Measurements from ENCODE around the gene DHX8.
"Not testable (repeated sequence)": the region's sequence is repeated elsewhere in the genome, so short reads cannot be mapped to it uniquely, and the experiment has no call there.

The DHX8 gene

GRCh38 chr17:43448720-43449469, 34.9 kb upstream of the DHX8 start:
- FAIRE-seq = no peak
- DNase-seq (ENCODE audit: insufficient read length) = no peak
- TF ChIP-seq POLR2A (IDR thresholded peaks at IDR 0.05; ENCODE audit: low read depth, low read length) (no peak), TAF1 (IDR thresholded peaks at IDR 0.05; ENCODE audit: borderline replicate concordance, low read depth, low read length) (no peak), POLR2AphosphoS5 (IDR thresholded peaks at IDR 0.05; ENCODE audit: low read depth, low read length) (no peak)

GRCh38 chr17:43449470-43450248, 34.1 kb upstream of the DHX8 start:
- no peak for TF ChIP-seq TAF1 (IDR thresholded peaks at IDR 0.05; ENCODE audit: borderline replicate concordance, low read depth, low read length)
- TF ChIP-seq POLR2AphosphoS5 (IDR thresholded peaks at IDR 0.05; ENCODE audit: low read depth, low read length) = no peak
- no peak for TF ChIP-seq POLR2A (IDR thresholded peaks at IDR 0.05; ENCODE audit: low read depth, low read length)
- FAIRE-seq = no peak
- DNase-seq (ENCODE audit: insufficient read length) = no peak

- not testable (repeated sequence) for DNase-seq (ENCODE audit: insufficient read length); FAIRE-seq
Observed at GRCh38 chr17:43450791-43451190, 33.0 kb upstream of the DHX8 start.

- DNase-seq (ENCODE audit: insufficient read length); FAIRE-seq: not testable (repeated sequence)
Observed at GRCh38 chr17:43451741-43452140, 32.0 kb upstream of the DHX8 start.

GRCh38 chr17:43453331-43453812, 30.4 kb upstream of the DHX8 start:
- TF ChIP-seq POLR2A (IDR thresholded peaks at IDR 0.05; ENCODE audit: low read depth, low read length) = no peak
- no peak for TF ChIP-seq TAF1 (IDR thresholded peaks at IDR 0.05; ENCODE audit: borderline replicate concordance, low read depth, low read length)
- no peak for TF ChIP-seq POLR2AphosphoS5 (IDR thresholded peaks at IDR 0.05; ENCODE audit: low read depth, low read length)
- FAIRE-seq = no peak

GRCh38 chr17:43454868-43455267, 28.9 kb upstream of the DHX8 start:
- FAIRE-seq (no peak), DNase-seq (ENCODE audit: insufficient read length) (no peak)
- TF ChIP-seq POLR2AphosphoS5 (IDR thresholded peaks at IDR 0.05; ENCODE audit: low read depth, low read length) = no peak
- no peak for TF ChIP-seq TAF1 (IDR thresholded peaks at IDR 0.05; ENCODE audit: borderline replicate concordance, low read depth, low read length)
- TF ChIP-seq POLR2A (IDR thresholded peaks at IDR 0.05; ENCODE audit: low read depth, low read length) = no peak

More at GRCh38 chr17:43453331-43453812, 30.4 kb upstream of the DHX8 start:
- no peak for DNase-seq (ENCODE audit: insufficient read length)

GRCh38 chr17:43456029-43456428, 27.7 kb upstream of the DHX8 start:
- FAIRE-seq = no peak
- TF ChIP-seq TAF1 (IDR thresholded peaks at IDR 0.05; ENCODE audit: borderline replicate concordance, low read depth, low read length) (no peak), POLR2A (IDR thresholded peaks at IDR 0.05; ENCODE audit: low read depth, low read length) (no peak), POLR2AphosphoS5 (IDR thresholded peaks at IDR 0.05; ENCODE audit: low read depth, low read length) (no peak)

GRCh38 chr17:43456661-43457361, 27.0 kb upstream of the DHX8 start:
- FAIRE-seq = no peak

More at GRCh38 chr17:43456029-43456428, 27.7 kb upstream of the DHX8 start:
- no peak for DNase-seq (ENCODE audit: insufficient read length)

GRCh38 chr17:43457362-43457692, 26.4 kb upstream of the DHX8 start:
- FAIRE-seq (no peak), DNase-seq (ENCODE audit: insufficient read length) (no peak)
- TF ChIP-seq TAF1 (IDR thresholded peaks at IDR 0.05; ENCODE audit: borderline replicate concordance, low read depth, low read length) (no peak), POLR2A (IDR thresholded peaks at IDR 0.05; ENCODE audit: low read depth, low read length) (no peak), POLR2AphosphoS5 (IDR thresholded peaks at IDR 0.05; ENCODE audit: low read depth, low read length) (no peak)

More at GRCh38 chr17:43456661-43457361, 27.0 kb upstream of the DHX8 start:
- no peak for TF ChIP-seq POLR2A (IDR thresholded peaks at IDR 0.05; ENCODE audit: low read depth, low read length)
- TF ChIP-seq TAF1 (IDR thresholded peaks at IDR 0.05; ENCODE audit: borderline replicate concordance, low read depth, low read length) = no peak
- no peak for TF ChIP-seq POLR2AphosphoS5 (IDR thresholded peaks at IDR 0.05; ENCODE audit: low read depth, low read length)
- no peak for DNase-seq (ENCODE audit: insufficient read length)

GRCh38 chr17:43459878-43460277, 23.9 kb upstream of the DHX8 start:
- DNase-seq (ENCODE audit: insufficient read length); FAIRE-seq: not testable (repeated sequence)

GRCh38 chr17:43461185-43461584, 22.6 kb upstream of the DHX8 start:
- TF ChIP-seq TAF1 (IDR thresholded peaks at IDR 0.05; ENCODE audit: borderline replicate concordance, low read depth, low read length) = no peak
- no peak for TF ChIP-seq POLR2A (IDR thresholded peaks at IDR 0.05; ENCODE audit: low read depth, low read length)
- no peak for TF ChIP-seq POLR2AphosphoS5 (IDR thresholded peaks at IDR 0.05; ENCODE audit: low read depth, low read length)

GRCh38 chr17:43462569-43462968, 21.2 kb upstream of the DHX8 start:
- not testable (repeated sequence) for FAIRE-seq; DNase-seq (ENCODE audit: insufficient read length)

More at GRCh38 chr17:43461185-43461584, 22.6 kb upstream of the DHX8 start:
- DNase-seq (ENCODE audit: insufficient read length) (no peak), FAIRE-seq (no peak)
